GM23248 (cell line): Measurements from ENCODE around the gene INKA1. TPM values are rescaled to one million over a fixed set of nuclear protein-coding genes. Genes with fewer than 3 reads are reported as not detected.
"Not testable (repeated sequence)": the region's sequence is repeated elsewhere in the genome, so short reads cannot be mapped to it uniquely, and the experiment has no call there.

Experiments used
- DNase-seq: peaks from one replicate; pipeline ENCODE4 v3.0.0-alpha.2; 2015
- H2AFZ ChIP-seq: fragments of 200-600 bp; sonication (generic); 2 replicates; pipeline ENCODE4 v1.6.1; 2016; ENCODE audit warnings: antibody characterized with exemption
- H3F3A ChIP-seq: fragments of 200-600 bp; sonication (generic); 2 replicates; pipeline ENCODE4 v1.6.1; 2016; ENCODE audit warnings: mild to moderate bottlenecking, antibody characterized with exemption, mixed run types; ENCODE audit not compliant: insufficient read depth
- H3K27ac ChIP-seq: fragments of 200-600 bp; sonication (generic); 2 replicates; pipeline ENCODE4 v1.5.1; 2016; ENCODE audit warnings: mild to moderate bottlenecking
- H3K27me3 ChIP-seq: fragments of 200-600 bp; sonication (generic); replicated peaks from 2 replicates; pipeline ENCODE4 v1.6.1; 2016; ENCODE audit warnings: mild to moderate bottlenecking; ENCODE audit not compliant: insufficient read depth
- H3K36me3 ChIP-seq: fragments of 200-600 bp; sonication (generic); 2 replicates; pipeline ENCODE4 v1.6.1; 2016; ENCODE audit warnings: low read depth, mild to moderate bottlenecking
- H3K4me1 ChIP-seq: fragments of 200-600 bp; sonication (generic); 2 replicates; pipeline ENCODE4 v1.6.1; 2016; ENCODE audit warnings: mild to moderate bottlenecking; ENCODE audit not compliant: insufficient read depth
- H3K4me2 ChIP-seq: fragments of 200-600 bp; sonication (generic); one replicate; pipeline ENCODE4 v1.6.1; 2016; ENCODE audit warnings: mild to moderate bottlenecking; ENCODE audit not compliant: unreplicated experiment
- H3K4me3 ChIP-seq: fragments of 200-600 bp; sonication (generic); 2 replicates; pipeline ENCODE4 v1.5.1; 2016; ENCODE audit warnings: mild to moderate bottlenecking
- H3K79me2 ChIP-seq: fragments of 200-600 bp; sonication (generic); 2 replicates; pipeline ENCODE4 v1.6.1; 2016; ENCODE audit warnings: mild to moderate bottlenecking; ENCODE audit not compliant: insufficient read depth
- H3K9ac ChIP-seq: fragments of 200-600 bp; sonication (generic); 2 replicates; pipeline ENCODE4 v1.6.1; 2016; ENCODE audit warnings: mild to moderate bottlenecking
- H3K9me2 ChIP-seq: fragments of 200-600 bp; sonication (generic); 2 replicates; pipeline ENCODE4 v1.6.1; 2016; ENCODE audit warnings: mixed run types, mild to moderate bottlenecking, moderate library complexity; ENCODE audit not compliant: insufficient read depth
- H3K9me3 ChIP-seq: fragments of 200-600 bp; sonication (generic); one replicate; pipeline ENCODE4 v1.6.1; 2017; ENCODE audit warnings: low read depth
- H4K20me1 ChIP-seq: fragments of 200-600 bp; sonication (generic); 2 replicates; pipeline ENCODE4 v1.6.0; 2016; ENCODE audit not compliant: insufficient read depth
- EZH2 ChIP-seq: fragments of 200-600 bp; sonication (generic); IDR thresholded peaks from 2 replicates; pipeline ENCODE4 v1.6.1; 2018; ENCODE audit warnings: antibody characterized with exemption, mild to moderate bottlenecking; ENCODE audit not compliant: insufficient read depth, poor library complexity, severe bottlenecking
- EZH2phosphoT487 ChIP-seq: fragments of 200-600 bp; sonication (generic); IDR thresholded peaks from 2 replicates; pipeline ENCODE4 v1.6.1; 2018; ENCODE audit warnings: antibody characterized with exemption, moderate library complexity, mild to moderate bottlenecking, low read depth; ENCODE audit not compliant: insufficient read depth
- WGBS, 2 experiments: methylation state at CpG; one replicate each; pipeline ENCODE4 v1.1.6; 2015 to 2017; ENCODE audit warnings: low lambda C conversion rate in 2 of 2, low coverage in 1 of 2; ENCODE audit errors: missing lambda C conversion rate in 2 of 2; 5-methylcytosine and 5-hydroxymethylcytosine counted together
- in situ Hi-C: fragments of 300-500 bp; cut with MboI; formaldehyde crosslinking; loops from 2 replicates; pipeline ENCODE4 v1.15.0; 2020
- polyA plus RNA-seq: library from polyadenylated mRNA; unstranded; fragments of >200 nt; fragmentation: Nextera tagmentation; extraction: Ambion mirVana; gene quantifications from 2 replicates; pipeline ENCODE4 v1.2.1, GENCODE V29; 2016
- total RNA-seq: library from RNA; depleted of rRNA; stranded (reverse); fragments of >200 nt; shearing (Covaris generic); gene quantifications from 2 replicates; pipeline ENCODE4 v1.2.3, GENCODE V29; 2014

INKA1 gene
- total and polyA plus RNA-seq, 2 experiments from 2014 or later: 7.1 to 7.2 TPM

- Histone ChIP-seq H3K4me3 (peak overlapping the region; percentile 75), H3F3A (no peaks in the 10 kb centered on the region), H3K79me2 (no peaks in the 10 kb centered on the region), H2AFZ (peak overlapping the region; percentile 93), H3K4me1 (peaks cover 13% of the 10 kb centered on the region), H3K9me2 (no peaks in the 10 kb centered on the region), H3K9me3 (no peaks in the 10 kb centered on the region), H3K27me3 (no peaks in the 10 kb centered on the region), H3K27ac (peak overlapping the region; percentile 59; the same call in 1 of the 2 replicates), H3K9ac (peak overlapping the region; percentile 84), H3K4me2 (peak overlapping the region; percentile 91), H4K20me1 (no peaks in the 10 kb centered on the region), H3K36me3 (no peaks in the 10 kb centered on the region)
- TF ChIP-seq EZH2: no peak
- TF ChIP-seq EZH2phosphoT487: no peak
- 15 to 21% methylated on average over 9 of the region's 9 CpGs for WGBS, 2 experiments
- peak; percentile 56 for DNase-seq
- in situ Hi-C loops: no loop called here
These were observed 9.9 kb downstream of the INKA1 start for GRCh38 chr3:49812916-49813496.

- H3K4me3 ChIP-seq: peak within 1 kb of the TSS; percentile 75
- WGBS, 2 experiments: 8 to 9% methylated on average over 9 of the region's 9 CpGs
- no peaks in the 10 kb centered on the region for H4K20me1 ChIP-seq
- H3K9me2 ChIP-seq: no peaks in the 10 kb centered on the region
- no peak for TF ChIP-seq EZH2
- no peak for TF ChIP-seq EZH2phosphoT487
- peak within 1 kb of the TSS; percentile 91 for H3K4me2 ChIP-seq
- H3K79me2 ChIP-seq: no peaks in the 10 kb centered on the region
- H3K36me3 ChIP-seq: no peaks in the 10 kb centered on the region
- no peaks in the 10 kb centered on the region for H3K9me3 ChIP-seq
- H3F3A ChIP-seq: no peaks in the 10 kb centered on the region
- in situ Hi-C loops: no loop called here
- peak within 1 kb of the TSS; percentile 93 for H2AFZ ChIP-seq
- H3K9ac ChIP-seq: peak within 1 kb of the TSS; percentile 84
- peak within 1 kb of the TSS; percentile 59 for H3K27ac ChIP-seq
- H3K4me1 ChIP-seq: peaks cover 13% of the 10 kb centered on the region
- no peaks in the 10 kb centered on the region for H3K27me3 ChIP-seq
- peak; percentile 90 for DNase-seq
These were observed 10.6 kb downstream of the INKA1 start, which contains the start of gene UBA7 for GRCh38 chr3:49813497-49814174. UBA7 (minus strand) TSS chr3:49813953; CDS start chr3:49813787, 166 bp downstream.

- H3K27ac ChIP-seq, H3K4me2 ChIP-seq, H3K79me2 ChIP-seq, H3K4me3 ChIP-seq, H3K9ac ChIP-seq, H3K9me2 ChIP-seq, H3K9me3 ChIP-seq, in situ Hi-C loops, H3K27me3 ChIP-seq, H2AFZ ChIP-seq, H3K36me3 ChIP-seq, H3K4me1 ChIP-seq, H4K20me1 ChIP-seq, H3F3A ChIP-seq, DNase-seq: not testable (repeated sequence)
- WGBS, 2 experiments: 95 to 97% methylated on average over 3 of the region's 3 CpGs
These were observed 20.1 kb downstream of the INKA1 start for GRCh38 chr3:49823131-49823530.

GRCh38 chr3:49826016-49826415 is 23.0 kb downstream of the INKA1 start:
- no peaks in the 10 kb centered on the region for H3K79me2 ChIP-seq
- no peaks in the 10 kb centered on the region for H3F3A ChIP-seq
- no peak overlapping the region for H2AFZ ChIP-seq
- H3K9ac ChIP-seq: no peak overlapping the region
- H4K20me1 ChIP-seq: no peaks in the 10 kb centered on the region
- no peaks in the 10 kb centered on the region for H3K36me3 ChIP-seq
- H3K4me1 ChIP-seq: no peaks in the 10 kb centered on the region
- no peaks in the 10 kb centered on the region for H3K9me3 ChIP-seq
- in situ Hi-C loops: no loop called here
- WGBS, 2 experiments: 86 to 88% methylated on average over 6 of the region's 6 CpGs
- DNase-seq: no peak
- H3K27me3 ChIP-seq: no peaks in the 10 kb centered on the region
- no peak overlapping the region for H3K4me3 ChIP-seq
- no peak overlapping the region for H3K4me2 ChIP-seq
- no peak overlapping the region for H3K27ac ChIP-seq
- TF ChIP-seq EZH2 (no peak), EZH2phosphoT487 (no peak)
- no peaks in the 10 kb centered on the region for H3K9me2 ChIP-seq

- Histone ChIP-seq H3K4me1 (no peaks in the 10 kb centered on the region), H3K36me3 (no peaks in the 10 kb centered on the region), H3K4me3 (no peak overlapping the region), H3K4me2 (no peak overlapping the region), H3K9me2 (no peaks in the 10 kb centered on the region), H3F3A (no peaks in the 10 kb centered on the region), H4K20me1 (no peaks in the 10 kb centered on the region), H3K9ac (no peak overlapping the region), H3K9me3 (no peaks in the 10 kb centered on the region), H3K79me2 (no peaks in the 10 kb centered on the region), H2AFZ (no peak overlapping the region), H3K27me3 (no peaks in the 10 kb centered on the region), H3K27ac (no peak overlapping the region)
- 91 to 100% methylated on average over 3 of the region's 3 CpGs for WGBS, 2 experiments
- TF ChIP-seq EZH2phosphoT487: no peak
- TF ChIP-seq EZH2: no peak
- in situ Hi-C loops: no loop called here
- DNase-seq: no peak
These were observed 28.3 kb downstream of the INKA1 start for GRCh38 chr3:49831341-49831740.
